GM21367 (cell line): Measurements from ENCODE around the gene FAM200B.

Experiments used
- ATAC-seq: cut with Tn5 transposase; IDR thresholded peaks from one replicate; pipeline ENCODE4 v1.9.1; 2021; ENCODE audit not compliant: unreplicated experiment

The FAM200B gene

GRCh38 chr4:15695240-15695699 is 13.6 kb downstream of the FAM200B start:
- no peak for ATAC-seq

GRCh38 chr4:15695729-15696128 is 14.1 kb downstream of the FAM200B start:
- ATAC-seq, result no peak

GRCh38 chr4:15696866-15697265 is 15.2 kb downstream of the FAM200B start:
- ATAC-seq, result no peak

DNA sequence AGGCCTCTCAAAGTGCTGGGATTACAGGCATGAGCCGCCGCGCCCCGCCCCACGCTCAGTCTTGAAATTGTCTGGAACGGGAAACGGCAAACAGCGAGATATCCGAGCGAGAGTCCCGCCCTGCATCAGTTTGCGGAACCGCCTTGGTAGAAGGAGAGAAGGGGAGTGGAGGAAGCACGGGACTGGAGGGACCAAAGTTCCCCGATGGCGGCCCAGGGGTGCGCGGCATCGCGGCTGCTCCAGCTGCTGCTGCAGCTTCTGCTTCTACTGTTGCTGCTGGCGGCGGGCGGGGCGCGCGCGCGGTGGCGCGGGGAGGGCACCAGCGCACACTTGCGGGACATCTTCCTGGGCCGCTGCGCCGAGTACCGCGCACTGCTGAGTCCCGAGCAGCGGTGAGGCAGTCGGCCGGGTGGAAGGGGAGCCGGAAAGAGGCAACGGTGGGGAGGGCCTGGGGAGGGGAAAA is 21.3 kb downstream of the FAM200B start, which contains the start of gene BST1:
TSS of gene BST1 (plus strand) at position 125 of the 463 bp plus-strand sequence. CDS start at position 205, 80 bp downstream.
- ATAC-seq, result peak; percentile 57

- no peak for ATAC-seq
Measured at GRCh38 chr4:15703439-15703838, 21.8 kb downstream of the FAM200B start.

DNA sequence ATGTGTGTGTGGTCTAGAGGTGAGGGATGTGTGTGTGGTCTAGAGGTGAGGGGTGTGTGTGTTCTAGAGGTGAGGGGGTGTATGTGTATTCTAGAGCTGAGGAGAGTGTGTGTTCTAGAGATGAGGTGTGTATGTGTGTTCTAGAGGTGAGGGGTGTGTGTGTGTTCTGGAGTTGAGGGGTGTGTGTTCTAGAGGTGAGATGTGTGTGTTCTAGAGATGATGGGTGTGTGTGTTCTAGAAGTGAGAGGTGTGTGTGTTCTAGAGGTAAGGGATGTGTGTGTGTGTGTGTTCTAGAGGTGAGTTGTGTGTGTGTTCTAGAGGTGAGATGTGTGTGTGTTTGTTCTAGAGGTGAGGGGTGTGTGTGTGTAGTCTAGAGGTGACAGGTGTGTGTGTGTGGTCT is 22.5 kb downstream of the FAM200B start:
- no peak for ATAC-seq

GRCh38 chr4:15706646-15707362 is 25.2 kb downstream of the FAM200B start:
- ATAC-seq, result no peak

DNA sequence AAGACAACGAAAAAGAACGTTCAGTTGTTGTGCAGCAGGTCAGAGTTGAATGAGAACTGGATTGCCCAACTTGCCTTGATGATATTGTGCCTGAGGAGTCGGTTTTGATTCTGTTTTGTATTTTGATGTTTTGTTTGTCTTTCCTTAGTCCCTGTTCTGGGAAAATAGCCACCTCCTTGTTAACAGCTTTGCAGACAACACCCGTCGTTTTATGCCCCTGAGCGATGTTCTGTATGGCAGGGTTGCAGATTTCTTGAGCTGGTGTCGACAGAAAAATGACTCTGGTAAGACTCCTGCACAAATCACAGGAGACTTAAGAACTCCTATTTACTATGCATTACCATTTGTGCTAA is 25.7 kb downstream of the FAM200B start:
- ATAC-seq, result no peak

- ATAC-seq, result no peak
Measured at GRCh38 chr4:15711762-15712161, 30.1 kb downstream of the FAM200B start.

DNA sequence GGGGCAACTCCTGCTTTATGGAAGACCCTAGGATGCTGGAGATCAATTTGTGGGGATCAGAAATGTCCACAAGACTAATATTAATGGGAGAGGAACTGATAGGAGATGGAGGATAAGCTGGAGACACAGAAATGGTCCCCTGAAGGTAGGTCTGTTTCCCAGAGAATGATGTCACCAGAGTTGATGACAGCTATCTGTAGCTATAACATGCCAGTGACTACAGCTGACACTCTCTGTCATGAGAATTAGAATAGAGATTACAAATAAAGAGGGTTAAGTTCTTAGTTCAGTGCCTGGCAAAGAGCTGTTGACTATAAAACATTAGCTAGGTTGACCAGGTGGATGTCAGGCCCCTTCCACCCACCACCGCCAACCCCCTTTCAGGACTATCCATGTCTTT is 30.6 kb downstream of the FAM200B start:
- no peak for ATAC-seq

GRCh38 chr4:15714141-15714540 is 32.5 kb downstream of the FAM200B start:
- no peak for ATAC-seq

DNA sequence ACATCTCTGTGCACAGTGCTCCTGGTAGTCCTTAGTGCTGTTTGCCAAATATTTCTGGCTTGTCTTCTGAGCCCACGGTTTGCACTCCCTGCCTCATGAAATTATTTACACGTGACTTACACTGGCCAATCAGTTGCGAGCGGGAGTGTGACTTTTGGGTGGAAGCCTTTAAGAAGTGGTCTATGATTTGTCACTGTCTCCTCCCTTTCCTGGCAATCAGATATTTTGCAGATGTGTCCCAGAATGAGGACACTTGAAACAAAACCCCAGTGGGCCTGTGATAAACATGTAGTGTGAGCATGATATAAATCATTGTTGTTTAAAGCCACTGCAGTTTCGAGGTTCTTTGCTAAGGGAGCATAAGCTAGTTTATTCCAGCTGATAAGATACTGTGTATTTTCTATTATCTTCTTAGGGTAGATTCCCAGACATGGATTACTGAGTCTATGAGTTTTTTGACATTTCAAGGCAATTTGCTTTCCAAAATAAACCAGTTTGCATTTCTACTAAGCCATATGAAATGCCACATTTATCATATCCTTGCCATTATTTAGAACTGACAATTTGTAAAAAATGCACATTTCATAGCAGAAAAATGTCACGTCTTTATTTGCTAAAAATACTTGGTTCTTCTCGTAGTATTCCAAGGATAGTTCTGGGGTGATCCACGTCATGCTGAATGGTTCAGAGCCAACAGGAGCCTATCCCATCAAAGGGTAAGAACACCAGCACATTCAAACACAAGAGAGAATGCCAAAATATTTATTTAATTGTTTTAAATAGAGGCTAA is 33.2 kb downstream of the FAM200B start:
- no peak for ATAC-seq

GRCh38 chr4:15716115-15716514 is 34.5 kb downstream of the FAM200B start:
- ATAC-seq, result no peak

DNA sequence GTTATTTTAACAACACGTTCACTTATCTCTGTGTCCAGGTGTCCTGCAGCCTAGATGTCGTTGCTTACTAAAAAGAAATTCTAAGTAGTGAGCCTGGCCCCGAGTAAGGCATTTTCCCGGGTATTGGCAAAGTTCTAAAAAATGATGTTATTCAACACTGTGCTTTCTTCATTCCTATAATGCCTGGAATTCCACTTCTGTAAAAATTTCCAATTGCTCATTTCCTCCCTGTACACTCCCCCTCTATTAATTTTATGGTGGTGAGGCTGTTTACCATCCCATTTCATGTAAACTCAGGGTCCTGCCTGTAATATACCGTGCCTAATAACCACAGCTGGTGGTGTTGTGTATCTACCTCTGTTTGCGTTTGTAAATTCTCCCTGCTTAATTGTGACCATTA is 35.5 kb downstream of the FAM200B start:
- no peak for ATAC-seq

GRCh38 chr4:15717657-15718416 is 36.2 kb downstream of the FAM200B start:
- ATAC-seq, result no peak

DNA sequence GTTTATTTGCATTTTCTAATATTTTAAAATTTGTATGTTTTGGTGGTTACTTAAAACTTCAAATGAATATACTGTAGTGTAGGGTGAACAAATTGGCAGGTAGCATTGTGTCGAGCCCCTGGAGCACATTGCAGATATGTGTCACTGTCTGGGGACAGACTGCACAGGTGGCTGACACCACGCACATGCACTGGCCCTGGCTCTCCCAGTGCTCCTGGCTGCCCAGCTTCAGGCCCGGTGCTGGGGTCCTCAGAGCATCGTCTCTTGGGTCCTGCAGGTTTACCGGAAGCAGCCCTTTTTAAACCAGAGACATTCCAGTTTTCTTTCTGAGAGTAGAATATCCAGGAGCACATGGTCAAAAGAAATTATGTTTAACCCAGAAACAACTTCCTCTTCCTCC is 36.8 kb downstream of the FAM200B start:
- no peak for ATAC-seq

DNA sequence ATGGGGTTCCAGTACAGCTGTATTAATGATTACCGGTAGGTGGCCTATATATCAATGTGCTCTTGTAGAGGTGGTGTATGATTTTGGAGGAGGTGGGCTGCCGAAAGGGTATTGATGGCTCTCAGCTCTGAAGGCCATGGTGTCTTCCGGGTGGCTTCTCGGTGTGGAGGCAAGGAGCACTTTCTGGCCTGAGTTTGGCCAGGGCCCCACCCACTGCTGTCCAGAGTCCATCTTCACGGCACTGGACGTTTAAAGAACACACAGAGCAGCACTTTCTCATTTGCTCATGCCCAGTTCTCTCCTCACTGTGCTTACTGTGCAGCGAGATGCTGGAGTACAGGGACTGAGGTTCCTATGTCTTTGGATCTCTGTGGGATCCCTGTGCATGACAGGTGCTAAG is 37.3 kb downstream of the FAM200B start:
- ATAC-seq, result no peak

DNA sequence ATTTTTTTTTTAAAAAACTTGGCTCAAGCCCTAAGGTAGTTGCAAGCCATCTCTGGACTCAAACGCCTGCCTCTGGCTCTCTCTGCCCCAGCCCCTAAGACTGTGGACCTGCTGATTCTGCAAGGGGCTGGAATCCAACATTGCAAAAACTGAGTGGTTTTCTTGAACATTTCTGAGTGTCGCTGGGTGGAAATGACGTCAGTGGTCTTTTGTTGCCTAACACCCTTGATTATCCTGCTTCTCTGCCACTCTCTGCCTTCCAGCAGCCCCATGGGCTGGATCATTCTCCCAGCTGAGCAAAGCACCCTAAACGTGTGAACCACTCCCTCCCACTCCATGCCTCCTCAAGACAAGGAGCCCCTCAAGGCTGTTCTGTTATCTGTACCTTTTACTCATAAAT is 37.9 kb downstream of the FAM200B start:
- ATAC-seq, result no peak

DNA sequence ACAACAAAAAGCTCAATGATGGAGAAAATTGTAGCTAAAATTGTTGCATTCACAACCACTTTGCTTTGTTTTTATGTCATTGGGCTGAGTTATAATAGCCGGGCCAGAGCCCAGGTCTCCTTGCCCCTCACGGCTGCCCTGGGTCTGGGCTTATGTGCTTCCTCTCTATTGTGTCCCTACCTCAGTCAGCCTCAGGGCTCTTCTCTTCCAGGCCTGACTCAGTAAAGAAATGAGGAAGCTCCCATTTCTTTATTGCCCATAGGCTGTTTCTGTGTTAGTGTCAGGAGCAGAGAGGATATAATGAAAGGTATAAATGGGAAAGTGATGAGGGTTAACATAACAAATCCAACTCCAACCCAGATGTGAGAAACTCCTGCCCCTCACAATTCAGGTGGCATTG is 39.2 kb downstream of the FAM200B start:
- ATAC-seq, result no peak

DNA sequence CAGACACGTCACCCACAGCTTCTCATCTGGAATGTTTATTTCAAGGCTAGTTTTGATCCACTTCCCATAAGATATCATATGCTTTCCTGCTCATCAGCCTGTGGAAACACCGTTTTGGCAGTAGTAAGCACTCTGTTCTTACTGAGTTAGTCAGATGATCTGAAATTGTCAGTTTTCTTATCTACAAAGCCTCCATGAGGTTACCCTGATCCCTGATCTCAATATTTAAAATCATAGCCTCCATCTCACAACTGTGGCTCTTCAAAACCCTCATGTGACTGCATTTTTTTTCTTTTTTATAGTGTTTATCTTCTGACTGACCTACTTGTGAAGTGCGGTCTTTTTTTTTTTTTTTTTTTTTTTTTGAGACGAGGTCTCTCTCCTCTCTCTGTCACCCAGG is 44.0 kb downstream of the FAM200B start:
- no peak for ATAC-seq

GRCh38 chr4:15729910-15730533 is 48.4 kb downstream of the FAM200B start:
- ATAC-seq, result no peak
